ENCODE results near the gene PRSS3.
"Not testable (repeated sequence)": the region's sequence is repeated elsewhere in the genome, so short reads cannot be mapped to it uniquely, and the experiment has no call there.

PRSS3 gene

DNA sequence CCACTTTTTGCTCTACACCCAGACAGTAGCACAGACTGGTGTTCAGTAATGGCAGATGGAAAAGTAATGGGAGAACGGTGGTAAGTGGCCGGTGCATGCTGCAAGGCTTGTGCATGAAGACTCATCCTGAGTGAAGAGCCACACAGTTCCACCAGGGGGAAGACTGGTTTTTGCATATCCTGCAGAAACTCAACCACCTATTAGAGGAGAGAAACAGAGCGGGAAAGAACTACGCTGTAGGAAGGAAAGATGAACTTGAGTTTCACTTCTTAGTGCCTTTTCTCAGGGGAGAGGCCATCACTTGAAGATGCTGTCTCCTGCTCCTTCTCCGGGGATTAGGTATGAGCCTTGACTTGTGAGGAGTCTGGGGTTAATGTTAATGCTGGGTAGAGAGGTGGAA is 9.4 kb upstream of the PRSS3 start:
- H3K4me3 ChIP-seq (ENCODE audit: low read length in 2 of 2) = no peak overlapping the region
- no peak overlapping the region for H3K23ac ChIP-seq (ENCODE audit: low read depth, low read length, poor library complexity)
- no peak overlapping the region for H4K8ac ChIP-seq (ENCODE audit: low read depth, low read length)
- H3K9me3 ChIP-seq (replicated peaks in 1 of 2; ENCODE audit: control insufficient read depth in 2 of 2, insufficient read depth in 1 of 2, low read depth in 1 of 2, low read length in 2 of 2) = no peaks in the 10 kb centered on the region
- H3K18ac ChIP-seq (ENCODE audit: low read length) = no peak overlapping the region
- H2BK5ac ChIP-seq (ENCODE audit: low read length) = no peak overlapping the region
- H4K91ac ChIP-seq (ENCODE audit: low read depth, low read length, poor library complexity) = no peak overlapping the region
- H3K27ac ChIP-seq (replicated peaks; ENCODE audit: low read length) = no peak overlapping the region
- no peak overlapping the region for H3K4ac ChIP-seq (ENCODE audit: low read length)
- H2BK120ac ChIP-seq (ENCODE audit: low read depth, low read length) = no peak overlapping the region
- no peak overlapping the region for H3K14ac ChIP-seq (ENCODE audit: low read length)
- H3K79me1 ChIP-seq (ENCODE audit: low read depth, low read length) = no peaks in the 10 kb centered on the region
- no peak overlapping the region for H2AK5ac ChIP-seq (ENCODE audit: low read depth, low read length)
- WGBS, 2 donors (ENCODE audit: extremely low coverage in 2 of 2, insufficient read length in 2 of 2, insufficient replicate concordance in 1 of 2) = no CpG with 5 or more reads among the region's 5 CpGs
- DNase-seq (ENCODE audit: low spot score) = no peak
- no peak overlapping the region for H2BK12ac ChIP-seq (ENCODE audit: low read length)
- no peaks in the 10 kb centered on the region for H3K4me1 ChIP-seq (ENCODE audit: control insufficient read depth in 2 of 2, insufficient read depth in 1 of 2, low read depth in 1 of 2, low read length in 2 of 2)
- no peak overlapping the region for H3K4me2 ChIP-seq (ENCODE audit: insufficient read depth, low read length, poor library complexity, severe bottlenecking)
- no peak overlapping the region for H2AFZ ChIP-seq (ENCODE audit: low read length)
- H3K36me3 ChIP-seq (replicated peaks in 1 of 2; ENCODE audit: control insufficient read depth in 2 of 2, insufficient read depth in 2 of 2, low read length in 2 of 2) = no peaks in the 10 kb centered on the region
- no peaks in the 10 kb centered on the region for H3K27me3 ChIP-seq (ENCODE audit: control insufficient read depth in 3 of 3, insufficient read depth in 3 of 3, low read depth in 1 of 3, low read length in 3 of 3)
- H3K9ac ChIP-seq (ENCODE audit: low read depth, low read length, poor library complexity) = no peak overlapping the region
- H2BK15ac ChIP-seq (ENCODE audit: low read length) = no peak overlapping the region

DNA sequence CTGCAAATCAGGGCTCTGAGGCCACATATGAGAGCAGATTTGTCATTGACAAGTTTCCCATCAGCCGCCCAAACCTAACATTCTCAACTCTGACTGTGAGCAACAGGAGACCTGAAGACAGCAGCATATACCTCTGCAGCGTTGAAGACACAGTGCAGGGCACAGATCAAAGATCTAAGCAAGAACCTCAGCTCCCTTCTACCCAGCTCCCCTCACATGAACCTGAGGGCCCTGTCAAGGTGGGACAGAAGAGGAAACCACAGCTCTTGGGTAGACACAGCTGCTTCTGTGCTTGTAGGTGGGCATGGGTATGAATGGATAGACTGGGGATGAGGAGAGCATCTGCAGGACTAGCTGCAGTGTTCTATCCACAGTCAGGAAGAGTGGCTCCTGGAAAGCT is 8.7 kb upstream of the PRSS3 start:
- no peak overlapping the region for H4K91ac ChIP-seq (ENCODE audit: low read depth, low read length, poor library complexity)
- no peak overlapping the region for H3K9ac ChIP-seq (ENCODE audit: low read depth, low read length, poor library complexity)
- no peaks in the 10 kb centered on the region for H3K9me3 ChIP-seq (replicated peaks in 1 of 2; ENCODE audit: control insufficient read depth in 2 of 2, insufficient read depth in 1 of 2, low read depth in 1 of 2, low read length in 2 of 2)
- H3K27ac ChIP-seq (replicated peaks; ENCODE audit: low read length) = no peak overlapping the region
- no CpG with 5 or more reads among the region's 2 CpGs for WGBS, 2 donors (ENCODE audit: extremely low coverage in 2 of 2, insufficient read length in 2 of 2, insufficient replicate concordance in 1 of 2)
- DNase-seq (ENCODE audit: low spot score) = no peak
- no peak overlapping the region for H2BK15ac ChIP-seq (ENCODE audit: low read length)
- no peak overlapping the region for H2BK12ac ChIP-seq (ENCODE audit: low read length)
- H3K4me3 ChIP-seq (ENCODE audit: low read length in 2 of 2) = no peak overlapping the region
- no peaks in the 10 kb centered on the region for H3K36me3 ChIP-seq (replicated peaks in 1 of 2; ENCODE audit: control insufficient read depth in 2 of 2, insufficient read depth in 2 of 2, low read length in 2 of 2)
- no peak overlapping the region for H3K4ac ChIP-seq (ENCODE audit: low read length)
- H2AK5ac ChIP-seq (ENCODE audit: low read depth, low read length) = no peak overlapping the region
- H3K4me1 ChIP-seq (ENCODE audit: control insufficient read depth in 2 of 2, insufficient read depth in 1 of 2, low read depth in 1 of 2, low read length in 2 of 2) = no peaks in the 10 kb centered on the region
- no peak overlapping the region for H3K23ac ChIP-seq (ENCODE audit: low read depth, low read length, poor library complexity)
- H3K14ac ChIP-seq (ENCODE audit: low read length) = no peak overlapping the region
- no peak overlapping the region for H2AFZ ChIP-seq (ENCODE audit: low read length)
- no peak overlapping the region for H3K18ac ChIP-seq (ENCODE audit: low read length)
- no peak overlapping the region for H4K8ac ChIP-seq (ENCODE audit: low read depth, low read length)
- no peak overlapping the region for H3K4me2 ChIP-seq (ENCODE audit: insufficient read depth, low read length, poor library complexity, severe bottlenecking)
- H2BK5ac ChIP-seq (ENCODE audit: low read length) = no peak overlapping the region
- H2BK120ac ChIP-seq (ENCODE audit: low read depth, low read length) = no peak overlapping the region
- no peaks in the 10 kb centered on the region for H3K27me3 ChIP-seq (ENCODE audit: control insufficient read depth in 3 of 3, insufficient read depth in 3 of 3, low read depth in 1 of 3, low read length in 3 of 3)
- H3K79me1 ChIP-seq (ENCODE audit: low read depth, low read length) = no peaks in the 10 kb centered on the region

DNA sequence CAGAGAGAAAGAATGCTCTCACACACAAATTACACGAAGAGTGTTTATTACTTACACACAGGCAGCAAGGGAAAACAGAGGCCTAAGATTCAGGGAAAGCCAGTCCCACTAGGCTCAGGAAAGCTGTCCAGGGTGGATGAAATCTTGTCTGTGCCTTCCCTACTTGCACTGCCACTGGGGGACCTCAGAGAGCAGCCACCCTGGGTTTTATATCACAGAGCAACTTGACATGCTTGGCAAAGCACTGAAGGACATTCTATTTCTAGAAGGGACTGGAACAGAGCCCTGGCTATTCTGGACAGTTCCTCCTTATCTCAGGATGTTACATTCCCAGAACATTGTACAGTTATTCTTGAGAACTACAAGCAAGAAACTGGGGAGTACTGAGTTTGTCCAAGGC is 7.5 kb upstream of the PRSS3 start:
- DNase-seq (ENCODE audit: low spot score) = no peak
- no peak overlapping the region for H3K9ac ChIP-seq (ENCODE audit: low read depth, low read length, poor library complexity)
- no peaks in the 10 kb centered on the region for H3K4me1 ChIP-seq (ENCODE audit: control insufficient read depth in 2 of 2, insufficient read depth in 1 of 2, low read depth in 1 of 2, low read length in 2 of 2)
- H3K14ac ChIP-seq (ENCODE audit: low read length) = no peak overlapping the region
- H3K18ac ChIP-seq (ENCODE audit: low read length) = no peak overlapping the region
- H3K4me3 ChIP-seq (ENCODE audit: low read length in 2 of 2) = no peak overlapping the region
- no peak overlapping the region for H3K27ac ChIP-seq (replicated peaks; ENCODE audit: low read length)
- no peak overlapping the region for H3K23ac ChIP-seq (ENCODE audit: low read depth, low read length, poor library complexity)
- no peak overlapping the region for H2BK120ac ChIP-seq (ENCODE audit: low read depth, low read length)
- no peak overlapping the region for H4K8ac ChIP-seq (ENCODE audit: low read depth, low read length)
- H4K91ac ChIP-seq (ENCODE audit: low read depth, low read length, poor library complexity) = no peak overlapping the region
- H2AFZ ChIP-seq (ENCODE audit: low read length) = no peak overlapping the region
- no peaks in the 10 kb centered on the region for H3K36me3 ChIP-seq (replicated peaks in 1 of 2; ENCODE audit: control insufficient read depth in 2 of 2, insufficient read depth in 2 of 2, low read length in 2 of 2)
- WGBS, 2 donors (ENCODE audit: extremely low coverage in 2 of 2, insufficient read length in 2 of 2, insufficient replicate concordance in 1 of 2) = no CpG with 5 or more reads among the region's 1 CpG
- H3K4me2 ChIP-seq (ENCODE audit: insufficient read depth, low read length, poor library complexity, severe bottlenecking) = no peak overlapping the region
- H2BK15ac ChIP-seq (ENCODE audit: low read length) = no peak overlapping the region
- H2BK5ac ChIP-seq (ENCODE audit: low read length) = no peak overlapping the region
- H2BK12ac ChIP-seq (ENCODE audit: low read length) = no peak overlapping the region
- no peaks in the 10 kb centered on the region for H3K9me3 ChIP-seq (replicated peaks in 1 of 2; ENCODE audit: control insufficient read depth in 2 of 2, insufficient read depth in 1 of 2, low read depth in 1 of 2, low read length in 2 of 2)
- no peaks in the 10 kb centered on the region for H3K79me1 ChIP-seq (ENCODE audit: low read depth, low read length)
- no peaks in the 10 kb centered on the region for H3K27me3 ChIP-seq (ENCODE audit: control insufficient read depth in 3 of 3, insufficient read depth in 3 of 3, low read depth in 1 of 3, low read length in 3 of 3)
- no peak overlapping the region for H3K4ac ChIP-seq (ENCODE audit: low read length)
- H2AK5ac ChIP-seq (ENCODE audit: low read depth, low read length) = no peak overlapping the region

DNA sequence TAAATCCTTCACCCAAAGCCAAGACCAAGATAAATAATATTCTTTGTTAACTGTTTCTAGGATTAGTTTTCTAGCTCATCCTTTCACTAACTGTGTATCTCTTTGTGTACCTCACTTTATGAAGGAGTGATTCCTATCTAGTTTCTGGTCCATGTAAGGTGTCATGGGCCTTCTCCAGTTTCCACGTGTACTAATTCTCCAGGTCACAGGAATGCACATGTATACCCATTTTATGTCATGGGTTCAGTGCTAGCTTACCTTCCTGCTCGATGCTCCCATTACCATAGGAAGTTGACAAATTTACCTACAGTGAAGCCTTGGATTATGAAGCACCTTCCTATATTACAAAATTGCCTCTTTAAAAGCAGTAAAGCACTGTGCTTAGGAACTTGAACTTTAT is 5.9 kb upstream of the PRSS3 start:
- not testable (repeated sequence) for H2BK5ac ChIP-seq (ENCODE audit: low read length); H3K36me3 ChIP-seq (replicated peaks in 1 of 2; ENCODE audit: control insufficient read depth in 2 of 2, insufficient read depth in 2 of 2, low read length in 2 of 2); H2AFZ ChIP-seq (ENCODE audit: low read length); H3K14ac ChIP-seq (ENCODE audit: low read length); H2BK120ac ChIP-seq (ENCODE audit: low read depth, low read length); H3K4me2 ChIP-seq (ENCODE audit: insufficient read depth, low read length, poor library complexity, severe bottlenecking); H3K79me1 ChIP-seq (ENCODE audit: low read depth, low read length); H3K9ac ChIP-seq (ENCODE audit: low read depth, low read length, poor library complexity); H3K4me3 ChIP-seq (ENCODE audit: low read length in 2 of 2); DNase-seq (ENCODE audit: low spot score); H2AK5ac ChIP-seq (ENCODE audit: low read depth, low read length); H3K4me1 ChIP-seq (ENCODE audit: control insufficient read depth in 2 of 2, insufficient read depth in 1 of 2, low read depth in 1 of 2, low read length in 2 of 2); H3K23ac ChIP-seq (ENCODE audit: low read depth, low read length, poor library complexity); H3K27ac ChIP-seq (replicated peaks; ENCODE audit: low read length); H3K27me3 ChIP-seq (ENCODE audit: control insufficient read depth in 3 of 3, insufficient read depth in 3 of 3, low read depth in 1 of 3, low read length in 3 of 3); H3K18ac ChIP-seq (ENCODE audit: low read length); H4K8ac ChIP-seq (ENCODE audit: low read depth, low read length); H3K4ac ChIP-seq (ENCODE audit: low read length); H2BK15ac ChIP-seq (ENCODE audit: low read length); H3K9me3 ChIP-seq (replicated peaks in 1 of 2; ENCODE audit: control insufficient read depth in 2 of 2, insufficient read depth in 1 of 2, low read depth in 1 of 2, low read length in 2 of 2); H2BK12ac ChIP-seq (ENCODE audit: low read length); H4K91ac ChIP-seq (ENCODE audit: low read depth, low read length, poor library complexity)
- no CpG with 5 or more reads among the region's 2 CpGs for WGBS, 2 donors (ENCODE audit: extremely low coverage in 2 of 2, insufficient read length in 2 of 2, insufficient replicate concordance in 1 of 2)

Measured in neuronal stem cell (in vitro differentiated cells).